Kidney epithelial cell (primary cell): Measurements from ENCODE around the gene GAPDH. TPM values are rescaled to one million over a fixed set of nuclear protein-coding genes. Genes with fewer than 3 reads are reported as not detected.
"Not testable (repeated sequence)": the region's sequence is repeated elsewhere in the genome, so short reads cannot be mapped to it uniquely, and the experiment has no call there.

Experiments used
- DNase-seq: peaks from one replicate; pipeline ENCODE4 v3.0.0-alpha.2; 2010; ENCODE audit warnings: low read depth
- H3K27me3 ChIP-seq: 2 replicates; pipeline ENCODE4 v1.6.0; 2011; ENCODE audit warnings: low read length; ENCODE audit not compliant: control insufficient read depth, insufficient read depth
- H3K36me3 ChIP-seq: 2 replicates; pipeline ENCODE4 v1.5.1; 2011; ENCODE audit warnings: low read length; ENCODE audit not compliant: control insufficient read depth, insufficient read depth
- H3K4me3 ChIP-seq: 2 replicates; pipeline ENCODE4 v1.5.1; 2011; ENCODE audit warnings: low read depth, mild to moderate bottlenecking, control low read depth, low read length
- total RNA-seq: library from RNA; depleted of rRNA; stranded (reverse); fragments of >200 nt; gene quantifications from 2 replicates; pipeline ENCODE4 v1.2.3, GENCODE V29; 2015
- TF ChIP-seq, protein P1 (sequence below): IDR thresholded peaks from 2 replicates; pipeline ENCODE4 v1.5.1; 2011; ENCODE audit warnings: mild to moderate bottlenecking, moderate library complexity, low read length, control low read depth, inconsistent platforms; ENCODE audit not compliant: insufficient read depth, poor library complexity, severe bottlenecking

Gene GAPDH
- total RNA-seq, 1 donor from 2014 or later: 3,951 TPM

- peaks cover 2% of the 10 kb centered on the region for H3K36me3 ChIP-seq
- no peak for DNase-seq
- TF ChIP-seq, protein P1, sequence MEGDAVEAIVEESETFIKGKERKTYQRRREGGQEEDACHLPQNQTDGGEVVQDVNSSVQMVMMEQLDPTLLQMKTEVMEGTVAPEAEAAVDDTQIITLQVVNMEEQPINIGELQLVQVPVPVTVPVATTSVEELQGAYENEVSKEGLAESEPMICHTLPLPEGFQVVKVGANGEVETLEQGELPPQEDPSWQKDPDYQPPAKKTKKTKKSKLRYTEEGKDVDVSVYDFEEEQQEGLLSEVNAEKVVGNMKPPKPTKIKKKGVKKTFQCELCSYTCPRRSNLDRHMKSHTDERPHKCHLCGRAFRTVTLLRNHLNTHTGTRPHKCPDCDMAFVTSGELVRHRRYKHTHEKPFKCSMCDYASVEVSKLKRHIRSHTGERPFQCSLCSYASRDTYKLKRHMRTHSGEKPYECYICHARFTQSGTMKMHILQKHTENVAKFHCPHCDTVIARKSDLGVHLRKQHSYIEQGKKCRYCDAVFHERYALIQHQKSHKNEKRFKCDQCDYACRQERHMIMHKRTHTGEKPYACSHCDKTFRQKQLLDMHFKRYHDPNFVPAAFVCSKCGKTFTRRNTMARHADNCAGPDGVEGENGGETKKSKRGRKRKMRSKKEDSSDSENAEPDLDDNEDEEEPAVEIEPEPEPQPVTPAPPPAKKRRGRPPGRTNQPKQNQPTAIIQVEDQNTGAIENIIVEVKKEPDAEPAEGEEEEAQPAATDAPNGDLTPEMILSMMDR: peak; percentile 20
- H3K27me3 ChIP-seq: no peaks in the 10 kb centered on the region
- H3K4me3 ChIP-seq: peak overlapping the region; percentile 81
These were observed 40.0 kb upstream of the GAPDH start for GRCh38 chr12:6494258-6494743.

- peak overlapping the region; percentile 81 for H3K4me3 ChIP-seq
- TF ChIP-seq, protein P1: no peak
- DNase-seq: no peak
- no peaks in the 10 kb centered on the region for H3K27me3 ChIP-seq
- H3K36me3 ChIP-seq: peaks cover 2% of the 10 kb centered on the region
These were observed 39.3 kb upstream of the GAPDH start for GRCh38 chr12:6494968-6495367.

- H3K27me3 ChIP-seq, H3K36me3 ChIP-seq, DNase-seq, H3K4me3 ChIP-seq: not testable (repeated sequence)
These were observed 37.0 kb upstream of the GAPDH start for GRCh38 chr12:6497291-6497690.

DNA sequence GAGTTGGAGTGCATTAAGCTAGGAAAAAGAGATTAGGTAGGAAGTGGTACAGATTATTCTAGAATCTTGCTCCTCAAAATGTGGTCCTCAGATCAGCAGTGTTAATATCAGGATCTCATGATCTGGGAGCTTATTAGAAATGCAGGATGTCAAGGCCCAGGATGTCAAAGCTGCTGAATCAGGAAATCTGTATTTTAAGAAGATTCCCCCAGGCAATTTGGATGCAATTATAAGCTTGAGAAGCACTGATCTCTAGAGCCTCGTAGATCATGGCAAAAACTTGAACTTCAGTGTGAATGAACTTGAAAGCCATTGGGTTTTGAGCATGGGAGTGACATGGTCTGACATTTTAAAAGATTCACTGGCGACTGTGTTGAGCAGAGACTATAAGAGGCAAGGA is 33.9 kb upstream of the GAPDH start:
- H3K36me3 ChIP-seq: peaks cover 2% of the 10 kb centered on the region
- no peak for DNase-seq
- TF ChIP-seq, protein P1: no peak
- no peak overlapping the region for H3K4me3 ChIP-seq
- no peaks in the 10 kb centered on the region for H3K27me3 ChIP-seq

- no peak for DNase-seq
- peaks cover under 1% of the 10 kb centered on the region for H3K36me3 ChIP-seq
- TF ChIP-seq, protein P1: no peak
- no peaks in the 10 kb centered on the region for H3K27me3 ChIP-seq
- no peak overlapping the region for H3K4me3 ChIP-seq
These were observed 27.0 kb upstream of the GAPDH start for GRCh38 chr12:6507102-6507998.

DNA sequence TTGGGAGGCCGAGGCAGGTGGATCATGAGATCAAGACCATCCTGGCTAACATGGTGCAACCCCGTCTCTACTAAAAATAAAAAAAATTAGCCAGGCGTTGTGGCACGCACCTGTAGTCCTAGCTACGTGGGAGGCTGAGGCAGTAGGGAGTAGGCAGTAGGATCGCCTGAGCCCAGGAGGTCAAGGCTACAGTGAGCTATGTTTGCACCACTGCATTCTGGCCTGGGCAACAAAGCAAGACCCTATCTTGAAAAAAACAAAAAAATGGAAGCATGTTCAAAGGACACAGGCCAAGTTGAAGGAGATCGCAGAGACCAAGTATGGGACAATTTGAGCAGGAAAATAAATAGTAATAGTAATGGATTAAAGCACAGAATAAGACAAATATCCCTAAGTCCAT is 26.2 kb upstream of the GAPDH start:
- H3K4me3 ChIP-seq: no peak overlapping the region

More for the DNA sequence above, 26.2 kb upstream of the GAPDH start:
- no peak for DNase-seq
- H3K27me3 ChIP-seq: no peaks in the 10 kb centered on the region
- TF ChIP-seq, protein P1: no peak
- H3K36me3 ChIP-seq: peaks cover 2% of the 10 kb centered on the region
